K562 (cell line): Measurements from ENCODE around the gene BLOC1S3. TPM values are rescaled to one million over a fixed set of nuclear protein-coding genes. Genes with fewer than 3 reads are reported as not detected.

ENCODE experiments used
- ATAC-seq: fragments of 200-7000 bp; cut with Tn5 transposase; 3 replicates; pipeline ENCODE4 v1.9.1; 2020; ENCODE audit warnings: moderate library complexity
- BruUV-seq: library from RNA; stranded (reverse); fragments of 400-500 nt; replicated peaks from 2 replicates; lab custom pipeline; 2021; lab: Mats Ljungman, UMichigan
- CTCF ChIA-PET: fragments of 300-600 bp; formaldehyde crosslinking; extraction: SDS; loops from one replicate; lab custom pipeline; 2021; ENCODE audit warnings: low intra/inter-chr PET ratio; lab: Yijun Ruan, JAX
- POLR2A ChIA-PET: fragments of 300-600, 350-650 bp; sonication (Branson Sonifier 250); formaldehyde crosslinking; extraction: SDS; loops from one replicate; lab custom pipeline; 2021; ENCODE audit warnings: antibody characterized with exemption, inconsistent platforms; lab: Yijun Ruan, JAX
- DNase-seq, 4 experiments: peaks; one replicate each; pipeline versions ENCODE4 v3.0.0 to v3.0.0-alpha.2; 2011 to 2018; ENCODE audit warnings: low spot score in 3 of 4, mixed read lengths in 3 of 4; ENCODE audit errors: extremely low read depth in 1 of 4
- FAIRE-seq: peaks from 2 replicates; lab custom pipeline; 2011; peaks lifted over from hg19 to GRCh38; lab: Jason Lieb, UNC
- H2AFZ ChIP-seq: 2 replicates; pipeline ENCODE4 v1.6.0; 2011; ENCODE audit warnings: low read depth, low read length, control low read depth, inconsistent platforms
- H3K27ac ChIP-seq: fragments of 200-600 bp; 3 replicates; pipeline ENCODE4 v1.8.0; 2011; ENCODE audit warnings: low read depth, mild to moderate bottlenecking, control low read depth, inconsistent platforms, low read length, moderate library complexity, mixed read lengths; ENCODE audit errors: extremely low read depth
- H3K27me3 ChIP-seq, 2 experiments: fragments of 300-600 bp in 1 of 2; 2 replicates in 1 of 2; 3 replicates in 1 of 2; pipeline versions ENCODE4 v1.6.0 to v1.8.0; 2011; ENCODE audit warnings: inconsistent platforms in 2 of 2, low read length in 2 of 2, mild to moderate bottlenecking in 1 of 2, mixed read lengths in 1 of 2, moderate library complexity in 1 of 2; ENCODE audit not compliant: control insufficient read depth in 2 of 2, insufficient read depth in 2 of 2
- H3K36me3 ChIP-seq: fragments of 300-600 bp; 3 replicates; pipeline ENCODE4 v1.8.0; 2011; ENCODE audit warnings: mild to moderate bottlenecking, low read length, inconsistent platforms; ENCODE audit not compliant: control insufficient read depth, insufficient read depth
- H3K4me1 ChIP-seq, 2 experiments: fragments of 200-600 bp in 1 of 2; replicated peaks in 1 of 2; 2 replicates in 1 of 2; 3 replicates in 1 of 2; pipeline versions ENCODE4 v1.5.1 to v1.8.0; 2011; ENCODE audit warnings: inconsistent platforms in 2 of 2, low read length in 2 of 2, mild to moderate bottlenecking in 1 of 2, mixed read lengths in 1 of 2, moderate library complexity in 1 of 2; ENCODE audit not compliant: control insufficient read depth in 2 of 2, insufficient read depth in 2 of 2
- H3K4me2 ChIP-seq: 2 replicates; pipeline ENCODE4 v1.6.1; 2011; ENCODE audit warnings: low read length, control low read depth, inconsistent platforms, mixed read lengths; ENCODE audit not compliant: insufficient read depth
- H3K4me3 ChIP-seq: fragments of 200-600 bp; sonication (generic), shearing (Covaris generic); 2 replicates; pipeline ENCODE4 v1.5.1; 2016; ENCODE audit warnings: control low read depth, inconsistent platforms
- H3K79me2 ChIP-seq: fragments of 200-600 bp; 3 replicates; pipeline ENCODE4 v1.8.0; 2011; ENCODE audit warnings: low read length, inconsistent platforms; ENCODE audit not compliant: control insufficient read depth, insufficient read depth
- H3K9ac ChIP-seq, 2 experiments: 2 replicates each; pipeline versions ENCODE4 v1.6.0 to v1.6.1; 2011; ENCODE audit warnings: low read depth in 2 of 2, low read length in 2 of 2, control low read depth in 1 of 2, inconsistent platforms in 1 of 2, mild to moderate bottlenecking in 1 of 2, mixed read lengths in 1 of 2; ENCODE audit not compliant: insufficient read depth in 1 of 2
- H3K9me1 ChIP-seq: one replicate; pipeline ENCODE4 v1.6.0; 2011; ENCODE audit warnings: inconsistent platforms, mild to moderate bottlenecking, low read length, moderate library complexity; ENCODE audit not compliant: control insufficient read depth, insufficient read depth
- H3K9me3 ChIP-seq: replicated peaks from 2 replicates; pipeline ENCODE4 v1.5.1; 2011; ENCODE audit warnings: low read depth, low read length, inconsistent platforms; ENCODE audit not compliant: control insufficient read depth, insufficient read depth
- H4K20me1 ChIP-seq: replicated peaks from 2 replicates; pipeline ENCODE4 v1.6.1; 2011; ENCODE audit warnings: low read length, inconsistent platforms, mixed read lengths; ENCODE audit not compliant: control insufficient read depth, insufficient read depth
- ATF2 ChIP-seq: sonication (generic); formaldehyde crosslinking; IDR thresholded peaks from 2 replicates; pipeline ENCODE4 v1.8.1; 2022; ENCODE audit warnings: missing genetic modification reagents
- CTBP1 ChIP-seq: fragments of 450-650 bp; IDR thresholded peaks from 2 replicates; pipeline ENCODE4 v1.6.1; 2016; ENCODE audit warnings: borderline replicate concordance
- DDX20 ChIP-seq: fragments of 450-650 bp; IDR thresholded peaks from 2 replicates; pipeline ENCODE4 v1.6.1; 2016; ENCODE audit warnings: missing genetic modification characterization, low read depth, mild to moderate bottlenecking, missing compliant biosample characterization, moderate library complexity
- HDAC1 ChIP-seq, 2 experiments: fragments of 450-650 bp; IDR thresholded peaks; 2 replicates each; pipeline ENCODE4 v1.6.1; 2016 to 2017; ENCODE audit warnings: inconsistent platforms in 1 of 2, mild to moderate bottlenecking in 1 of 2, moderate library complexity in 1 of 2
- RBFOX2 ChIP-seq: fragments of 200-400 bp; formaldehyde crosslinking; IDR thresholded peaks from 2 replicates; pipeline ENCODE4 v1.6.1; 2017; ENCODE audit warnings: low read depth, mild to moderate bottlenecking, low read length, moderate library complexity
- ZBTB9 ChIP-seq: fragments of 450-650 bp; formaldehyde crosslinking; IDR thresholded peaks from 2 replicates; pipeline ENCODE4 v1.4.0; 2020; ENCODE audit warnings: mild to moderate bottlenecking, moderate library complexity
- ZNF197 ChIP-seq: fragments of 200-800 bp; sonication (Bioruptor generic); IDR thresholded peaks from 2 replicates; pipeline ENCODE4 v1.6.1; 2016; ENCODE audit warnings: low read depth, missing genetic modification characterization, missing compliant biosample characterization
- WGBS: fragments of 100-300 bp; shearing (Covaris generic); methylation state at CpG from one replicate; pipeline ENCODE4 v1.1.6; 2016; ENCODE audit warnings: low coverage, mixed read lengths; ENCODE audit not compliant: insufficient coverage; ENCODE audit errors: missing lambda C conversion rate; 5-methylcytosine and 5-hydroxymethylcytosine counted together
- in situ Hi-C: fragments of 300-500 bp; cut with MboI; formaldehyde crosslinking; loops from 4 replicates; pipeline ENCODE4 v1.15.0; 2018; ENCODE audit warnings: inconsistent platforms, mixed read lengths
- intact Hi-C: fragments of 100-400 bp; cut with micrococcal nuclease; formaldehyde crosslinking; loops from 2 replicates; pipeline ENCODE4 v1.14.2; 2022
- polyA plus RNA-seq, 8 experiments: library from polyadenylated mRNA; depleted of rRNA in 4 of 8; stranded (reverse) in 5 of 8; unstranded in 3 of 8; fragments of >200 nt; fragmentation: Nextera tagmentation in 2 of 8; fragmentation: Illumina TruSeq in 1 of 8; extraction: Ambion mirVana in 2 of 8; extraction: Trizol in 1 of 8; gene quantifications; 2 replicates each; pipeline versions ENCODE4 v1.2.1 to v1.2.3, GENCODE V29; 2011 to 2014; ENCODE audit warnings: inconsistent platforms in 1 of 8, missing spikeins in 1 of 8
- total RNA-seq, 7 experiments: library from RNA; depleted of rRNA in 6 of 7; stranded (reverse); fragments of >200 nt in 6 of 7; fragmentation: Illumina TruSeq in 2 of 7; extraction: Trizol in 2 of 7; gene quantifications; 2 replicates each; pipeline versions ENCODE4 v1.2.1 to v1.2.3, GENCODE V29; 2011 to 2021; ENCODE audit warnings: low replicate concordance in 1 of 7

Gene BLOC1S3
- total and polyA plus RNA-seq, 9 of the 15 experiments (the other 6 are each of a cell fraction or from before 2014, with no cell fraction given), result 3.9 to 20.2 (median 10.4) TPM

- in situ Hi-C loops, result no loop called here
- intact Hi-C loops, result no loop called here
- no TSS peak for BruUV-seq
- WGBS, result 59% methylated on average over 17 of the region's 18 CpGs
- ATAC-seq, result no peak
- Histone ChIP-seq H3K27ac (no peak overlapping the region), H3K9ac (peak overlapping the region in 1 of 2 experiments; percentile 84; a peak in 2 of 4 replicates), H3K27me3 (no peaks in the 10 kb centered on the region)
- TF ChIP-seq CTBP1 (peak; percentile 20; the same call in 1 of the 2 replicates), ZNF197 (no peak), DDX20 (tag) (no peak), HDAC1 (IDR thresholded peaks at IDR 0.05) (no peak), ZBTB9 (CRISPR knock-in tag) (no peak), ATF2 (CRISPR knock-in tag) (no peak), RBFOX2 (0 out of 2 replicates have a peak, but pooled peaks have one; percentile 9)
- TF ChIP-seq, all 486 proteins: peak for 2
- no peak overlapping the region for H3K4me3 ChIP-seq
- peaks cover 41 to 49% of the 10 kb centered on the region in 2 experiments for H3K4me1 ChIP-seq
- no peaks in the 10 kb centered on the region for H3K36me3 ChIP-seq
- peaks cover 4% of the 10 kb centered on the region; the same call in 1 of the 2 replicates for H4K20me1 ChIP-seq
- DNase-seq, result no peak
- peaks cover 23% of the 10 kb centered on the region for H3K79me2 ChIP-seq
- ChIA-PET CTCF (no interaction called here), POLR2A (interaction anchor here (0.6 to 2.2 kb wide), 7 partner anchors 8 to 304 kb away, joined by 3 to 6 read pairs (median 3); no protein-coding TSS in a partner anchor)
- FAIRE-seq, result no peak
- no peak overlapping the region for H3K4me2 ChIP-seq
- H3K9me3 ChIP-seq, result no peaks in the 10 kb centered on the region
- no peak overlapping the region for H2AFZ ChIP-seq
- H3K9me1 ChIP-seq, result no peaks in the 10 kb centered on the region
These were observed 5.9 kb upstream of the BLOC1S3 start for GRCh38 chr19:45172611-45173208.
